ENCODE data around the gene PHACTR1. TPM values are rescaled to one million over a fixed set of nuclear protein-coding genes. Genes with fewer than 3 reads are reported as not detected.

PHACTR1 gene
- total RNA-seq, 4 donors from 2014 or later, result 1.2 to 3.2 (median 1.6) TPM; not detected in 1

- 54 to 59% methylated on average over 4 of the region's 4 CpGs for whole genome bisulfite sequencing, 2 donors (ENCODE audit: low coverage in 1 of 2)
- Histone ChIP-seq H3K4me3 (no peak overlapping the region), H3K36me3 (no peaks in the 10 kb centered on the region), H3K27ac (no peak overlapping the region), H3K9me3 (no peaks in the 10 kb centered on the region), H3K27me3 (no peaks in the 10 kb centered on the region), H3K4me1 (no peaks in the 10 kb centered on the region)
- DNase-seq, result no peak
- TF ChIP-seq POLR2A (IDR thresholded peaks at IDR 0.05) (no peak), EP300 (IDR thresholded peaks at IDR 0.05; ENCODE audit: low read depth) (no peak), CTCF (IDR thresholded peaks at IDR 0.05) (no peak), POLR2AphosphoS5 (IDR thresholded peaks at IDR 0.05) (no peak)
- in situ Hi-C loops (cut with MboI; ENCODE audit: low pct_ligation_motif_present in 1 of 4, low pct_unique_long_range_greater_than_20kb in 1 of 4, low sequenced_read_pairs in 3 of 4) (no loop called here), intact Hi-C loops (cut with DNase I; ENCODE audit: low total_unique reads) (no loop called here)
These were observed 486.6 kb downstream of the PHACTR1 start for GRCh38 chr6:13203145-13203544.

GRCh38 chr6:13205106-13205505, 488.5 kb downstream of the PHACTR1 start:
- TF ChIP-seq CTCF (IDR thresholded peaks at IDR 0.05), result no peak
- no peak for TF ChIP-seq EP300 (IDR thresholded peaks at IDR 0.05; ENCODE audit: low read depth)
- no peak for TF ChIP-seq POLR2A (IDR thresholded peaks at IDR 0.05)
- H3K4me1 ChIP-seq, result no peaks in the 10 kb centered on the region
- WGBS, 2 donors (ENCODE audit: low coverage in 1 of 2), result 82 to 91% methylated on average over 4 to 6 of the region's 6 CpGs
- no peaks in the 10 kb centered on the region for H3K27me3 ChIP-seq
- no peak overlapping the region for H3K4me3 ChIP-seq
- intact Hi-C loops (cut with DNase I; ENCODE audit: low total_unique reads), result no loop called here
- H3K36me3 ChIP-seq, result no peaks in the 10 kb centered on the region
- H3K27ac ChIP-seq, result no peak overlapping the region
- no peaks in the 10 kb centered on the region for H3K9me3 ChIP-seq
- in situ Hi-C loops (cut with MboI; ENCODE audit: low pct_ligation_motif_present in 1 of 4, low pct_unique_long_range_greater_than_20kb in 1 of 4, low sequenced_read_pairs in 3 of 4), result no loop called here
- DNase-seq, result no peak

- H3K4me3 ChIP-seq, result no peak overlapping the region
- no peaks in the 10 kb centered on the region for H3K4me1 ChIP-seq
- in situ Hi-C loops (cut with MboI; ENCODE audit: low pct_ligation_motif_present in 1 of 4, low pct_unique_long_range_greater_than_20kb in 1 of 4, low sequenced_read_pairs in 3 of 4) (no loop called here), intact Hi-C loops (cut with DNase I; ENCODE audit: low total_unique reads) (no loop called here)
- DNase-seq, result no peak
- H3K27ac ChIP-seq, result no peak overlapping the region
- no peak for TF ChIP-seq CTCF (IDR thresholded peaks at IDR 0.05)
- no peak for TF ChIP-seq POLR2A (IDR thresholded peaks at IDR 0.05)
- H3K36me3 ChIP-seq, result no peaks in the 10 kb centered on the region
- 88 to 95% methylated on average over 1 of the region's 1 CpG for WGBS, 2 donors (ENCODE audit: low coverage in 1 of 2)
- H3K27me3 ChIP-seq, result no peaks in the 10 kb centered on the region
- no peaks in the 10 kb centered on the region for H3K9me3 ChIP-seq
These were observed 495.5 kb downstream of the PHACTR1 start for GRCh38 chr6:13212096-13212495.

GRCh38 chr6:13212538-13212937, 496.0 kb downstream of the PHACTR1 start:
- TF ChIP-seq EP300 (IDR thresholded peaks at IDR 0.05; ENCODE audit: low read depth) (no peak), POLR2AphosphoS5 (IDR thresholded peaks at IDR 0.05) (no peak), POLR2A (IDR thresholded peaks at IDR 0.05) (no peak), CTCF (IDR thresholded peaks at IDR 0.05) (no peak)
- no peaks in the 10 kb centered on the region for H3K27me3 ChIP-seq
- no peaks in the 10 kb centered on the region for H3K9me3 ChIP-seq
- H3K4me3 ChIP-seq, result no peak overlapping the region
- no peak for DNase-seq
- peaks cover 0 to 3% (median under 1%) of the 10 kb centered on the region in 4 donors for H3K4me1 ChIP-seq
- no peak overlapping the region for H3K27ac ChIP-seq
- 83 to 89% methylated on average over 5 to 14 of the region's 14 CpGs for WGBS, 2 donors (ENCODE audit: low coverage in 1 of 2)
- intact Hi-C loops (cut with DNase I; ENCODE audit: low total_unique reads), result no loop called here
- no peaks in the 10 kb centered on the region for H3K36me3 ChIP-seq
- in situ Hi-C loops (cut with MboI; ENCODE audit: low pct_ligation_motif_present in 1 of 4, low pct_unique_long_range_greater_than_20kb in 1 of 4, low sequenced_read_pairs in 3 of 4), result no loop called here
